Stimulated activated CD4-positive, alpha-beta T cell treated with anti-CD3 and anti-CD28 coated beads, TNF-alpha, amount 100 ng/mL, for 4 hours (primary cell): ENCODE data around the gene SLC30A2.

ENCODE experiments used
- DNase-seq, 3 experiments: peaks; one replicate each; pipeline ENCODE4 v3.0.0-alpha.2; 2020; ENCODE audit warnings: low read depth in 3 of 3

Gene SLC30A2

DNA sequence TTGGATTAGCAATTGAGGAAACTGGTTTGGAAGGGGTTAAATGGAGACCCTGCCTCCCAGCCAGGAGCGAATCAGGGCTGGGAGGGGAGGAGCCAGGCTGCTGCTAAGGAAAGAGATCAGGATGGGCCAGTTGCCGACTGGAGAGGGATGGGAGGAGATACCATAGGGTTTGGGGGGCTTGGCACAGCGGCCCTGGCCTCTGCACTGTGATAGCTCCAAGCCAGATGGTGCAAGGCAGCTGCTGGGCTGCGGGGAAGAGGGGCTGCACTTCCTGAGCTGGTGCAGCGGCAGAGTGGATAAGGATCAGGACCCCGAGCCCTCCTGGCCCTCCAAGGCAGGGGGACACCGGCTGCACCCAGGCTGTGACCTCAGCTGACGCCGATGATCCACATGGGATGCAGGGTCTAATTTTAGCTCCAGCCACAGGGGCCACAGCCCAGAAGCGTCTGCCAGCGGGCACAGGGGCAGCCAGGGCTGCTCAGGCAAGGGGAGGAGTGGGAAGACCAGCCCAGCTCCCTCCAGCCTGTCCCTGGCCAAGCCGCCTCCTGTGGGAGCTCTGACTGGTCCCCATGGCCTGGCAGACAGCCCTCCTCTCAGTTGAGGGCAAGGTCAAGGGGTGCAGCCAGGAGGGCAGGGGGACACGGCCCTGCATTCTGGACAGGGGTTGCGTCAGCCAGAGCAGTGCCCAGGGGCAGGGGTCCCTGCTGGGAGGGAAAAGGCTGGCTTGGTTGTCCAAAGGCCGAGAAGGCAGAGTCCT lies 24.1 kb downstream of the SLC30A2 start, which contains the start of gene EXTL1:
Gene EXTL1 (plus strand): TSS at position 129 of the 757 bp plus-strand sequence. CDS start 872 bp downstream, outside the sequence.
- DNase-seq: no peak

DNA sequence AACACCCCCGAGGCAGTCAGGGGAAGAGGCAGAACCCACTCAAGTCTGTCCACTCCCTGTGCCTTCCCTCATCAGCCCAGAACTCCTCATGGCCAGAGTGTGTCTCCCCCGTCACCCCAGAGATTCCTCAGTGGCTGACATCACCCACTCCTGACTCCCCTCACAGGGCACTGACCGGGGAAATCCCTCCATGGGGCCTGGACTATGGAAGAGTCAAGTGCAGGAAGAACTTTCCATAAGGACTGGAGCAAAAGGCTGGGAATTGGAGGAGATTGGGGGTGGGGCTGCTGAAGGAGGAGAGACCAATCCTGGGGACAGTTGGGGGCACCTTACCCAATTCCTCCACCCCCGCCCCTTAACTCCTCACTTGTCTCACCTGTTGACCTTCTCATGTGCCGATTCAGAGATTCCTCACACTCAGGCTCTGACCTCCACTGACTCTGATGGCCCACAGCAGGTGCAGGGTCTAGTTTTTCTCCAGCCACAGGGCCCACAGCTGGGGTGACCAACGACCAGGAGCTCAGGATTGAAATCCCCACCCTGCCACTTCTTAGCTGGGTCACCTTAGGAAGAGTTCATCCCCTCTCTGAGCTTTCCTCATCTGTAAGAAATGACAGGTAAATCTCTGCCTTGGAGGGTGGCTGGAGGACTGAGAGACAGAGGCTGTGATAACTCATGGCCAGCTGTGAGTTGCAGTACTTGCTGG lies 24.8 kb downstream of the SLC30A2 start:
- no peak for DNase-seq

DNA sequence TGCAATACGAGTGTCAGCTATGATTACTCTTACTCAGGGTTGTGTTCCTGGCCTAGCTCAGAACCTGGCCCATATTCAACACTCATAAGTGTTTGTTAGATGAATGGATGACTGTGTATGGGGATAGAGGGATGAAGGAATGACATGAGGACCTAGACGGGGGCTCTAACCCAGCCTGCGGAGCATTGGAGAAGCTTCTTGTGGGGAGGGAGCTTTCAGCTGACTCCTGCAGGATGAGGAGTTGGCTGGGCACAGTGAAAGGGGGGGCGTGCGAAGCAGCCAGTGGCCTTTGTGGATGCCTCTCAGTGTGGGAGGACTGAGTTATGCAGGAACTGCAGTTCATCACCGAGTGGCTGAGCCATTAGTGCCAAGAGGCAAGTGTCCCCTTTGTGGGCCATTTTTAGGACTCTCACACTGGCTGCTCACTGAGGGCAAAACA lies 25.6 kb downstream of the SLC30A2 start:
- DNase-seq: no peak

DNA sequence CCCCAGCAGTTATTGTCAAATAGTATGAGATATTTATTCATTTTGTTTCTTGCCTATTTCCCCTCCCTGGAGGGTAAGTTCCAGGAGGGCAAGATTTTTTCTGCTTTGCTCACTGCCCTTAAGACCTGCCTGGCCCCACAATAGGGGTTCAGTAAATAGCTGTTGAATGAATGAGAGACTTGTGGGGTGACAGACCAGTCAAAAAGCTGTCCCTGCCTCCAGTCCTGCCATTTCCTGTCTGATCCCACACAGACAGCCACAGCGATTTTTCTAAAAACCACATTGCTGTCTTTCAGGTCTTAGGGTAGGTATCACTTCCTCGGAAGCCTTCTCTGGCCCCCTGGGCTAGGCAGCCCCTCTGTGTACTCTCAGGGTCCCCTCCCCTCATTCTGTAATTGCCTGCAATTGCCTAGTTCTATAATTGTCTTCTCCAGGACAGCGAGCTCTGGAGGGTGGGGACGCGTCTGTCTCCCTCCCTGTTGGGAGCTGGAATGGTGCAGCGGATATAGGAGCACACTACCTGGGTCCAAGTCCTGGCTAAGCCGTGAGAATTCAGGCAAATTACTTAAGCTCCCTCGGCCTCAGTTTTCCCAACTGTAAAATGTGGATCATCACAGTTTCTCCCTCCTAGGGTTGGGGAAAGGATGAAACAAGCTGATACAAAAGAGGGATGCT lies 26.1 kb downstream of the SLC30A2 start:
- no peak for DNase-seq

DNA sequence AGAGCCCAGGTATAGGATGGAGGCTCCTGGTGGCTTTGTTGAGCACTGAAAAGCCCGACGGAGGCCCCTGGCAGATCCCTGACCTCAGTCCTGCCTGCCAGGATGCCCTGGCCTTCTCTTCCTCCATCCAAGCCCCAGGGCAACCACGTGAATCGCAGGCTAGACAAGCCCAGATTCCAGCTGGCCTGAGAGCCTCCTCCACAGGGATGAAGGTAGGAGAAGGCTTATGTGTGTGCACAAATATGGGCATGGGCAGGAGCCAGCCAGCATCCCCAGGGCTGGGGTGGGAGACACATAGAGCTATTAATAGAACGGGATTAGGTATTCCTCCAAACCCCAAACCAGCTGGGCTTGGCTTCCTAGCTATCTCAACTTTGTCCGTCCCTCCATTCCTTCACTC lies 28.3 kb downstream of the SLC30A2 start:
- no peak for DNase-seq

DNA sequence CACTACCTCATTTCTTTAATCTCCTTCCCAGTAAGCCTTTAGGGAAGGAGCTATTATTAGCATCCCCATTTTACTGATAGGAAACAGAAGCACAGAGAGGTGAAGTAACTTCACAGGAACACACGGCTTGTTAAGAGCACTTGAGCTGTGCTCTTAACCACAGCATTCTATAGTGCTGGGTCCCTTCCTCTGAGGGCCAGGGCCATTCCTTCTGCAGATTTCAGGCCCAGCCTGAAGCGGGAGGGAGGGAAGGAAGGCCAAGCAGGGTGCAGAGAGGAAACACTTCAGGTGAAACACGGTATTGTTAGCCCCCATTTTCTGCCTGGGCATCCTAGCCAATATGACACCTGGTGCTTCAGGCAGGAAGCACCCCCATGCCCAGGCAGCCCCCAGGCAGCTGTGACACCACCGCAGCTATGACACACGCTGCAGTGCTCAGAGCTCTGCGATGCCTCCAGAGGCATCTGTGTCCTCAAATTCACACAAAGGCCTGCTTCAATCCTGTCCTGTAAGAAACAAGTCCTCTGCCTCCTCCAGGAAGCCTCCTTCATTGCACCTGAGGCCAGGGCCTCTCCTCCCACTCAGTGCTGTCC lies 28.9 kb downstream of the SLC30A2 start:
- no peak for DNase-seq

DNA sequence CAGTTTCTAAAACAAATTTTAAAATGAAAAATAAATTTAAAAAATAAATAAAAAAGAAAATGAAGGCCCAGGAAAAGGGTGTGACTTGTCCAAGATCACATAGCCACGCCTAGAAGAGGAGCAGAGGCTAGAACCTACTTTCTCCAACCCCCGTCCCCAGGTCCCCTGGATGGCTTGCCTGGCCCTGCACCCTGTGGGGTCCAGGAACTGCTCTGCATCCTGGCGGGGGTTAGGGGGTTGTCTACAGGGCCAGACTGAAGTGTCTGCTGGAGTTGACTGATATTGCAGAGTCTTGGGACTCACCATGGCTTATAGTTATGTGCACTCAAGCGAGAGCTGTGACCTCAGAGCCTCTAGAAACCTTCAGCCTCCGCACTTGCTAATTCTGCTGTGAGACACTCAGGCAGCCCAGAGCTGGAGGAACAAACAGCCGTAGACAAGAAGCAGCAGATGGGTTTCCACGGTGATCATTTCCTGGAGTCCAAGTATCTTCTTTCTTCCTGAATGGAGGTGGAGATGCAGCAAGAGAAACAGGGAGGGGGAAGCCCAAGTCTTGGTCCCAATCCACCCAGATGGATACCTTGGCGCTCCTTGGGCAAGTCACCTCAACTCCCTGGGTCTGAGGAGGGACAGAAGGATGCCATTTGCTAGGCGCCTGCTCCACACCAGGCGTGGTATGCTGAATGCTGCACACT lies 29.5 kb downstream of the SLC30A2 start:
- no peak for DNase-seq

DNA sequence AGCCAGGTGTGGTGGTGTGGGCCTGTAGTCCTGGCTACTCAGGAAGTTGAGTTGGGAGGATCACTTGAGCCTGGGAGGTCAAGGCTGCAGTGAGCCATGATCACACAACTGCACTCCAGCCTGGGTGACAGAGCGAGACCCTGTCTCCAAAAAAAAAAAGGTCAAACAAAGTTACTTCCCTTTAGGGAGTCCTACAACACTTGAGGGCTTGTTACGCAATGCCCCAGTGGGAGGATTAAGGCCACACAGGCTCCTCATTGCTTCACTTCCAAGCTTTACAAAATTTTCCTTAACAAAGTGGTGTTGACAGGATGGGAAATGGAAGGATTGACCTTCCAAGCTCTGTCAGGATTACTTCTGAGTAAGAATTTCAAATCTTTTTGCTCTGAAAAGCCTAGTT lies 30.6 kb downstream of the SLC30A2 start:
- no peak for DNase-seq

DNA sequence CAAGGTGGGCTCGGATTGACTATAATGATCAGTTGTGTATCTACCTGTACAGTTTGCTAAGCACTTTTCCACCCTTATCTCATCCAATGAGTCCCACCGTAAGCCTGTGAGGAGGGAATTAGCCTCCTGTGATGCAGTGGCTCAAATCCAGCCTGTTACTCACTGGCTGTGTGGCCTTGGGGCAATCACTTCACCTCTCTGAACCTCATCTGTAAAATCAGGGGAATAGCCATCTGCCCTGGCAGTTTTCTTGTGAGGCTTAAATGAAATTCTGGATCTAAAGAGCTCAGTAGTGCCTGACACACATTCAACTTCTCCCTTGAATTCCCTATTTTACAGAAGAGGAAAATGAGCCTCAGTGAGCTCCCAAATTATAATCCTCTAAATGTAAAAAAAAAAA lies 31.7 kb downstream of the SLC30A2 start:
- DNase-seq: no peak

DNA sequence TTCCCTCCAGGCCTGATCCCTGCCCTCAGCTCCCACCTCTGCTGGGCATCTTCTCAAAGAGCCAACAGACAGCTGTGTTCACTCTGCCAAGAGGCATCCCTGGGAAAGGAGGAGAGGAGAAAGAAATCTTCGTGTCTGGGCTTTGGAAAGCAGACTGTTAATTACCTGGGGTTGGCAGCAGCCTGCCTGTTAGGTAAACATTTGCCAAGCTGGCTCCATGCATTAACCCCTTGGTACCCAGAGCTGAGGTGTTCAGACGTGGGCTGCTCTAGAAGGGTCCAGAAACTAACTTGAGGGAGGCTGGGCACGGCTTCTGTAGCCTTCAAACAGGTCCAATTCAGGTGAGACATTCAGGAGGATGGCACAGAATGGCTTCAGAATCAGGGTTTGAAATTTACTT lies 33.1 kb downstream of the SLC30A2 start:
- DNase-seq: no peak

DNA sequence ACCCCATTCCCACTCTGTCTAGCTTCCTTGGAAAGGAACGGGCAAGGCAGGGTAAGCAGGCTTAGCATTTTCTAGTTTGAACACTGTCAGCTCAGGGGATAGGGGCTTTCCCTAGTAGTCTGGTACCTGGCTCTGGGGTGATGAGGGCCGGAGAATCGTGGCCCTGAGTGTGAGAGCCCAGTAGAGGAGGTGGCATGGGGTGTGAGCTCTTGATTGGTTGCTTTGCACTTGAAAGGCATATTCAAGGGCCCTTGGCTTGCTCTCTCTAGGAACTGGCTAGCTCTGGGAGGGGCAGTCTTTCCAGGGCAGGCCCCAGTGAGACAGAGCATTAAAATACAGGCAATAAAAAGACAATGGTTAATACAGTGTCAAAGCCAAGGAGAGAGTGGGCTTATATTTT lies 35.1 kb downstream of the SLC30A2 start:
- no peak for DNase-seq

DNA sequence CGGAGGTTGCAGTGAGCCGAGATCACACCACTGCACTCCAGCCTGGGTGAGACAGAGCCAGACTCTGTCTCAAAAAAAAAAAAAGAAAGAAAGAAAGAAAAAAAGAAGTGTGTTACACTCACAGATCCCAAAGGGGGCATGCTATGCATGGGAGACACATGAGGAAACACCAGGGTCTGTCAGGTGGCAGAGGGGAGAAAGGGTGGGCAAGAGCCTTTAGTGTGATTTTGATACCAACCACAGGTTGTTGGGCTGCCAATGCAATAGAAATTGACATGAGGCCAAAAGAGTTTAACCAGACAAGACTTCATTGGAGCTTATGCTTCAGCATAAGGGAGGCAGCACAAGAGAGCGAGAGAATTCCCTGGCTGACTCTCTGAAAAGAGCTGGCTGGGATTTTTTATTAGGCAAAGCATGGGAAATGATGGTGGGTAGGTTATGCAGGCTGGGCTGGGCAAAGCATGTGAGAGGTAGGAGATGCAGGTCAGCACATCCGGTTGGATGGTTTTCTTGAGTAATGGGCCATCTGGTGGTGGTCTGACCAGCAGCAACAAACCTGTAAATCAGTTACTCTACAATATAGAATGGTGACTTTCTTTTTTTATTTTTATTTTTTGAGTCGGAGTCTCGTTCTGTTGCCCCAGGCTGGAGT lies 36.0 kb downstream of the SLC30A2 start:
- no peak for DNase-seq

DNA sequence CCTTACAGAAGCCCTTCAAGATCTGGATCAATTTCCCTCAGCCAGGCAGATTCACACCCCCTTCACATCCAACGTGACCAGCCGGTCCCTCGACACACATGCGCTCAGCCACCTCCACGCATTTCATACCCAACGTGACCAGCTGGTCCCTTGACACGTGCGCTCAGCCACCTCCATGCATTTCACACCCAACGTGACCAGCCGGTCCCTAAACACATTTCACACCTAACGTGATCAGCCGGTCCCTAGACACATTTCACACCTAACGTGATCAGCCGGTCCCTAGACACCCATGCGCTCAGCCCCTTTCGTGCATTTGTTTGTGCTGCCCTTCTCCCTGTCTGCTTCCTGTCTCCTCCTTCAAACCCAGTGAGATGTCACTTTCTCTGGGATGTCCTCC lies 39.2 kb downstream of the SLC30A2 start:
- DNase-seq: no peak

DNA sequence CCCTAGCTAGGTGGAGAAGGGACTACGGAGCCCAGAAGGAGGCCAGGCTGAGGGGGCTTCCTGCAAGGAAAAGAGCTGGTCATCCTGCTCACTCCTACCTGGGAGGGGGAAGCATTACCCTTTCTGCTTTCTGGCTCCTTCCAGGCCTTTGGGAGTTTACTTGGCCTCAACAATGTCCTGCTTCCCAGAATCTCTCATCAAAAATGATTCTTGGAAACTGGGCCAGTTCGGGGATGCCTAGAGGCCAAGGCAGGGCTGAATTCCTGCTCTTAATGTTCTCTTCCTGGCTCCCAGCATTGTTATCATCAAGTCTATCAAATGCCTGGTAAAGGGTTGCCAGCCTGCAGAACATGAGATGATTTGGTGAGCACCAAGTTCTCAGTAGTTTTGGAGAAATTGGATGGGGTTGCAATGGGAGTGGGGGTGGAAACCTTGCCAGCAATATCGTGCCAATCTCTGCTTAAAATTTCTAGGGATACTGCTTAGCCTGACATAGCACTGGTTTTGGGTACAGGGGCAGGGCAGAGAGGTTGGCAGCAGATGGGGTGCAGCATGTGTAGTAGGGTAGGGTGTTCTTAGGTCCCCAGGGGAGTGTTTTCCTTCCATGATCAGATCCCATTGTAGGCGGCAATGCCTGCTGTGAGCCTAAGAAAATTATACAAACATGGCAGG lies 40.3 kb downstream of the SLC30A2 start:
- DNase-seq: no peak

DNA sequence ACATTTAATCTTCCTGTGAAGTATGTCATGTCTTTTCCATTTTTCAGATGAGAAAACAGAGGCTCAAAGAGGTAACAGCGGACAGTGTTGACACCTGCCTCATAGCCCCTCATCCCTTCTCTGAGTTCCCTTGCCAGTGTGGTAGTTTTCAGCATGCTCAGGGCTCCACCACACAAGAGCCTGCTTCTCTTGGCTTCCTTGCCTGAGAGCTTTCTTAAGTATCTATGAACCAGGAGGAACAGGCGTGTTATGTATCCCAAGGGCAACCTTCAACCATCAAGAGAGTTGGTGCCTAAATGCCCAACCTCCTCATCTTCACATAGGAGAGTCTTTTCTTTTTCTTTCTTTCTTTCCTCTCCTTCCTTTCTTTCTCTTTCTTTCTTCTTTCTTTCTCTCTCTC lies 42.2 kb downstream of the SLC30A2 start:
- no peak for DNase-seq

DNA sequence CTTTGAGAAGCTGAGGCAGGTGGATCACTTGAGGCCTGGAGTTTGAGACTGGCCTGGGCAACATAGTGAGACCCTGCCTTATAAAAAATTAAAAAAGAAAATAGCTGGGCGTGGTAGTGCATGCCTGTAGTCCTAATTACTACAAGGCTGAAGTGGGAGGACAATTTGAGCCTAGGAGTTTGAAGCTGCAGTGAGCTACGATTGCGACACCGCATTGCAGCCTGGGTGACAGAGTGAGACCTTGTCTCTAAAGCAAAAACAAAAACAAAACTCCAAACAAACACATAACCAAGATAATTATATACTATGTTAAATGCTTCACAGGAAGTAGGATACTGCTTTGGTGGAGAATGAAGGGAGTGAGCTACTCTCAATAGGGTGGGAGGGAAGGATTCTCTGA lies 42.7 kb downstream of the SLC30A2 start:
- no peak for DNase-seq

DNA sequence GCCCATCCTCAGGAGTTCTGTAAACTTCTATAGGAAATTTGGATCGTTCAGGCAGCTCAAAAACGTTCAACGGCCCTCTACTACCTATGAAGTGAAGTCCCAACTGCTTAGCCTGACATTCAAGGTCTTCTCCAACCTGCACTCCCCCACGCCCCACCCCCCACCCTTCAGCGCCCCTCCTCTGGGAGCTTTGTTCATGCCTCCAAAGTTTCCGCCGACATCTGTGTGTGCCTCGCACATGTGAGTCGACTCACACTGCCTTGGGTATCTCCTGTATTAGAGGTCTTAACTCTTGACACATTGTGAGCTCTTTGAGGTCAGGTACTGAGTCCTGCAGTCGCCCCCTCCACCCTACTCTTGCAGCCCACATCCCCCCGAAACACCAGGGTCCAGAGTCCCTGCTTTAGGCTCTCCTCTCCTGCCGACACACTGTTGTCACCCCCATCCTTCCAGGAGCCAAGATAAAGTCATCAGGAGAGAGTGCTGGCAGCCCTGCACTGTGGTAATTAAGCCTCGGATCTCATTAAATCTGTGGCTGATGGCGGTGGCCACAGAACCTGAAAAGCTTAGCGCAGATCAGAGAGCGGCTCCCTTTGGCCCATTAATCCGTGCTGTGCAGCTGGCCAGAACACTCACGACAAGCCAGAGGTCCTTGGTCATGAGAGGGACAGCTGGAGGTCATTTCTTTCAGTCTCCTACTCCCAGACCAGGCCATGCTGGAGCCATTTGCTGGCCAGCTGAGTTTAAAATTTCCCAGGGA lies 46.7 kb downstream of the SLC30A2 start:
- no peak for DNase-seq

DNA sequence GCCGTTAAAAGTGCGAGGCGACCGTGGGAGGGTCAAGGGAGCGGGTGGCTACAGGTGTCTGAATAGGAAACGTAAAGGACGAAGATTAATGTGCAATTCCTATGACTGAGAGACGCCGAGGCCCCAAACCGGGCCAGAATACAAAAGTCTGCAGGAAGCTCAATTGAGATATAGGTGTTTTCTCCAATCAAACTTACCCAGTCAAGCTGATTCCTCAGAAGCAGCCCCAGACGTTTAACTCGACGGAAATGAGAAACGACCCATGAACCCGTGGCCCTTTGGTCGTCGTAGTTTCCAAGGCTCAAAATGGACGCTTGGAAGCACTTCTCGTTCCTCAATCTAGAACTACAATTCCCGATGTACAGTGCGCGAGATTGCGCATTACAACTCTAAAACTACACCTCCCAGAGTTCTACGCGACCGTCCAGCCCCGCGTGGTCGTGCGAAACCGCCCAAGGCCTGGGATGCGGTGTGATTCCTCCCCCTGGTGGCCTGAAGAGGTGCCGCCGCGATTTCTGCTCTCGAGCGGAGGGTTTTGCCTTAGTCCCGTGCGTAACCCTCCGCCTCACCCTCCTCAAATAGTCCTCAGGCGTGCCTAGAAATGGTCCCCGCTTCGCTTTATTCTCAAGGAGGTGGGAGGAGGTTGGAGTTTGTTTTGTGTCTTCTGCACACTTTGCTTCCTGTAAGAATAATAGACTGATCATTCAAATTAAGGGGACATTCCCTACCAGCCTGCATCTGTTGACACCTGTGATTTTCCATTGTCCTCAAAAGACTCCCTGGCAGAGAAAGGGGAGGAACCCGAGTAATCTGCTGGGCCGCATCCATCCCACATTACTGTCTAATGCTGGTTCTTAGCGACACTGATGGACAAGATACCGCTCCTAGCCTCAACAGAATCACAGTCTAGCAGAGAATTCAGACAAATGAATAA lies 47.8 kb downstream of the SLC30A2 start, which contains the start of gene PAFAH2:
Gene PAFAH2 (minus strand): TSS at position 236 of the 934 bp plus-strand sequence. CDS start 7,247 bp downstream, outside the sequence.
- peak; percentile 90 to 94 (median 92) for DNase-seq
